ENCODE results near the gene CAV1.

DNA sequence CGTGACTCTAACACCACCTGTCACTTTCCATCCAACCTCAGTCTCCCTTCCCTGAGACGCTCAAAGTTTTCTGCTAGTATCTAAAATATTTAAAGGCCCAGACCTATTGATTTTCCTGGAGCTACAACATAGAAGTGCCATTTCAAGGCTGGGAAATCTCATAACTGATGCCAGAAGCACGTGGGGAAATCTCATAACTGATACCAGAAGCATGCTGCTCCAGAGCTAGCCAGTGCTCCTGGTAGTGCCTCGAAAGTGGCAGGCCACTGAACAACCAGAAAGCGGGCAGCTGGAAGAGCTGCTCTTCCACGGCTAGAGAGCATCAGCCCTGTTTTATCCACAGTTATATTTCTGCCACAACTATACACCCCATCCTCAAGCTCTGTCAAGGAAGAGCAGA lies 72.5 kb downstream of the CAV1 start:
- TF ChIP-seq, protein P1, sequence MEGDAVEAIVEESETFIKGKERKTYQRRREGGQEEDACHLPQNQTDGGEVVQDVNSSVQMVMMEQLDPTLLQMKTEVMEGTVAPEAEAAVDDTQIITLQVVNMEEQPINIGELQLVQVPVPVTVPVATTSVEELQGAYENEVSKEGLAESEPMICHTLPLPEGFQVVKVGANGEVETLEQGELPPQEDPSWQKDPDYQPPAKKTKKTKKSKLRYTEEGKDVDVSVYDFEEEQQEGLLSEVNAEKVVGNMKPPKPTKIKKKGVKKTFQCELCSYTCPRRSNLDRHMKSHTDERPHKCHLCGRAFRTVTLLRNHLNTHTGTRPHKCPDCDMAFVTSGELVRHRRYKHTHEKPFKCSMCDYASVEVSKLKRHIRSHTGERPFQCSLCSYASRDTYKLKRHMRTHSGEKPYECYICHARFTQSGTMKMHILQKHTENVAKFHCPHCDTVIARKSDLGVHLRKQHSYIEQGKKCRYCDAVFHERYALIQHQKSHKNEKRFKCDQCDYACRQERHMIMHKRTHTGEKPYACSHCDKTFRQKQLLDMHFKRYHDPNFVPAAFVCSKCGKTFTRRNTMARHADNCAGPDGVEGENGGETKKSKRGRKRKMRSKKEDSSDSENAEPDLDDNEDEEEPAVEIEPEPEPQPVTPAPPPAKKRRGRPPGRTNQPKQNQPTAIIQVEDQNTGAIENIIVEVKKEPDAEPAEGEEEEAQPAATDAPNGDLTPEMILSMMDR (IDR thresholded peaks at IDR 0.05), result no peak
- TF ChIP-seq POLR2A (IDR thresholded peaks at IDR 0.05), result no peak
